Keratinocyte (primary cell): ENCODE results near the gene FMNL2.

Source experiments
- EZH2 ChIP-seq: IDR thresholded peaks from one replicate; pipeline ENCODE4 v1.6.1; 2012; ENCODE audit warnings: inconsistent platforms, mild to moderate bottlenecking, low read length, moderate library complexity
- TF ChIP-seq, protein P1 (sequence below), 3 experiments: IDR thresholded peaks in 1 of 3; conservative IDR thresholded peaks in 1 of 3; optimal IDR thresholded peaks in 1 of 3; 2 replicates in 2 of 3; 3 replicates in 1 of 3; pipeline versions ENCODE3 to v1.5.1; 2011; ENCODE audit warnings: low read length in 3 of 3, mild to moderate bottlenecking in 3 of 3, moderate library complexity in 2 of 3, control low read depth in 1 of 3, inconsistent platforms in 1 of 3; ENCODE audit not compliant: insufficient read depth in 2 of 3; ENCODE audit errors: extremely low read depth in 1 of 3

DNA sequence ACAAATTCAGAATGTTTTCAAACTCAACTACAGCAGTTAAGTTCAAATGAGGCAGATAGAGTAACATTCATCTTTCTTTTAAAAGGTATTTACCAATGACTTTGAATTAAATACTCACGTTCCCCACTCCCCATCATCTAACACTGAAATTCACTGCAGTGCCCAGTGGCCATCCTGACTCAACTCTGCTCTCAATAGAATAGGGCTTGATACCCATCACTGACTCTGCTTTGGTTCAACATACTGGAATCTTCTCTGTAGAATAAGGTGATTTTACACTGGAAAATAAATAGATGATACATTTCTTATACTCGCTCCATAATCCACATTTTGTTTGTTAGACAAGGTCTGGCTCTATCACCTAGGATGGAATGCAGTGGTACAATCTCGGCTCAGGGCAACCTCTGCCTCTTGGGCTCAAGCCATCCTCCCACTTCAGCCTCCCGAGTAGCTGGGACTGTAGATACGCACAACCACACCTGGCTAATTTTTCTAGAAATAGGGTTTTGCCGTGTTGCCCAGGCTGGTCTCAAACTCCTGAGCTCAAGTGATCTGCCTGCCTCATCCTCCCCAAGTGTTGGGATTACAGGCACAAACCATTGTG, 315.9 kb downstream of the FMNL2 start:
- TF ChIP-seq, protein P1, sequence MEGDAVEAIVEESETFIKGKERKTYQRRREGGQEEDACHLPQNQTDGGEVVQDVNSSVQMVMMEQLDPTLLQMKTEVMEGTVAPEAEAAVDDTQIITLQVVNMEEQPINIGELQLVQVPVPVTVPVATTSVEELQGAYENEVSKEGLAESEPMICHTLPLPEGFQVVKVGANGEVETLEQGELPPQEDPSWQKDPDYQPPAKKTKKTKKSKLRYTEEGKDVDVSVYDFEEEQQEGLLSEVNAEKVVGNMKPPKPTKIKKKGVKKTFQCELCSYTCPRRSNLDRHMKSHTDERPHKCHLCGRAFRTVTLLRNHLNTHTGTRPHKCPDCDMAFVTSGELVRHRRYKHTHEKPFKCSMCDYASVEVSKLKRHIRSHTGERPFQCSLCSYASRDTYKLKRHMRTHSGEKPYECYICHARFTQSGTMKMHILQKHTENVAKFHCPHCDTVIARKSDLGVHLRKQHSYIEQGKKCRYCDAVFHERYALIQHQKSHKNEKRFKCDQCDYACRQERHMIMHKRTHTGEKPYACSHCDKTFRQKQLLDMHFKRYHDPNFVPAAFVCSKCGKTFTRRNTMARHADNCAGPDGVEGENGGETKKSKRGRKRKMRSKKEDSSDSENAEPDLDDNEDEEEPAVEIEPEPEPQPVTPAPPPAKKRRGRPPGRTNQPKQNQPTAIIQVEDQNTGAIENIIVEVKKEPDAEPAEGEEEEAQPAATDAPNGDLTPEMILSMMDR (optimal IDR thresholded peaks at IDR 0.05 in 1 of 3, IDR thresholded peaks at IDR 0.05 in 1 of 3, conservative IDR thresholded peaks at IDR 0.05 in 1 of 3; ENCODE audit: extremely low read depth in 1 of 3, insufficient read depth in 2 of 3, low read length in 3 of 3): no peak
- no peak for TF ChIP-seq EZH2
